ENCODE results near the gene SEMA3A. TPM values are rescaled to one million over a fixed set of nuclear protein-coding genes. Genes with fewer than 3 reads are reported as not detected.

Gene SEMA3A
- total RNA-seq, 1 donor from 2014 or later, result not detected

DNA sequence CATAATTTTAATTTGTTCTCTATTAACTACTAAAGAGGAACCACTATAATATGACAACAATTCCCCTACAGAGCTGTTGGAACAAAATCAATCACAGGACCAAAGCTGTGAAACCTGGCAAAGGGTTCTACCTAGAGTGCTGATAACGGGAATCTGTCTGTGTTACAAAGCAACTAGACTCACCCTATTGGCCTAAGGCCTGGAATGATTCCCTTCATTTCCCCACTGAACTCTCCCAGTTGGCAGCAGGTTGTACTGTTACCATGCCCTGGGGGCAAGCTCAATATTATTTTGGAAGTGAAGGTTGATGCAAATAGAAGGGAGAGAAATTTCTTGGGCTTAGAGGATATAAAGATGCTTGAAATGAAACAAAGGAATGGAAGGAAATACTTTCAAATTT lies 81.8 kb downstream of the SEMA3A start:
- Mint-ChIP-seq H3K27me3 (ENCODE audit: insufficient read depth) (peaks cover 2% of the 10 kb centered on the region), H3K4me3 (no peak overlapping the region), H3K4me1 (ENCODE audit: low read depth) (no peaks in the 10 kb centered on the region), H3K9me3 (no peaks in the 10 kb centered on the region), H3K36me3 (ENCODE audit: low read depth) (no peaks in the 10 kb centered on the region), H3K27ac (no peak overlapping the region)
- intact Hi-C loops (cut with micrococcal nuclease), result no loop called here
- DNase-seq (ENCODE audit: low spot score), result no peak

DNA sequence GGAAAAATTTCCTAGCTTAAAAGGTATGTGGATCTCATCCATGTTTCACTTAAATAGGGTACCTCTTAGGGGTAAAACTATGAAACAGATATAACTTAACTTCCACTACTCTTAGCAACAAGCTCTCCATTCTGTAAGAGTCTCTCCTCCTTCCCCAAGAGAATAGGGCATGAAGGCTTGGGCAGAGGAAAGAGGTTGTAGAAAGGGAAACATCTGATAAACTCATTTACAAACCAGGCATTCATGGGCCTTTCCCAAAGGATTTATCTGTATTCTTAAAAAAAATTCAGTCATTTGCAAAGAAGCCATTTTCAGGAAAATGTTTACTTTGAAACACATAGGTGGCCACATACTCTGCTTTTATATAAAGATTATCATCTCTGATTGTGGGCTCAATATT lies 82.7 kb downstream of the SEMA3A start:
- Mint-ChIP-seq H3K27ac (no peak overlapping the region), H3K4me3 (no peak overlapping the region), H3K27me3 (ENCODE audit: insufficient read depth) (peaks cover 2% of the 10 kb centered on the region), H3K4me1 (ENCODE audit: low read depth) (no peaks in the 10 kb centered on the region), H3K36me3 (ENCODE audit: low read depth) (no peaks in the 10 kb centered on the region), H3K9me3 (no peaks in the 10 kb centered on the region)
- intact Hi-C loops (cut with micrococcal nuclease), result no loop called here
- no peak for DNase-seq (ENCODE audit: low spot score)

DNA sequence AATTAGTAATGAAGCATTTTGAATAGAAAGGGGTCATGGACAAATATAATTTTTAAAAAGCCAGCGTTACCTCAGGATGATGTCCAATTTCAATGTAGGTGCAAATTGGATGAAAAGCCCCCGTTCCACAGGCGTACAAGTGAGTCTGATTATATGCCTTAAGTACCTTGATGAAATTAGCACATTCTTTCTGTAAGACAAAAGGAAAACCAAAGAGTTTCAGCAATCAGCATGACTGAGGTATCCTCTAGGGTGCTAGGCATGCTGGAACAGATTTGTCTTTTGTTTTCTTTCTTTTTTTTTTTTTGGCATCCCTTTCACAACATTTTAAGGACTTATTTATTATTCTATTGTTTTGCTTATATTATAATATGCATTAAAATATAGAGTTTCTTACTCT lies 84.2 kb downstream of the SEMA3A start:
- Mint-ChIP-seq H3K4me1 (ENCODE audit: low read depth) (no peaks in the 10 kb centered on the region), H3K9me3 (no peaks in the 10 kb centered on the region), H3K27ac (no peak overlapping the region), H3K36me3 (ENCODE audit: low read depth) (no peaks in the 10 kb centered on the region), H3K4me3 (no peak overlapping the region), H3K27me3 (ENCODE audit: insufficient read depth) (peaks cover 2% of the 10 kb centered on the region)
- intact Hi-C loops (cut with micrococcal nuclease), result no loop called here
- DNase-seq (ENCODE audit: low spot score), result no peak

DNA sequence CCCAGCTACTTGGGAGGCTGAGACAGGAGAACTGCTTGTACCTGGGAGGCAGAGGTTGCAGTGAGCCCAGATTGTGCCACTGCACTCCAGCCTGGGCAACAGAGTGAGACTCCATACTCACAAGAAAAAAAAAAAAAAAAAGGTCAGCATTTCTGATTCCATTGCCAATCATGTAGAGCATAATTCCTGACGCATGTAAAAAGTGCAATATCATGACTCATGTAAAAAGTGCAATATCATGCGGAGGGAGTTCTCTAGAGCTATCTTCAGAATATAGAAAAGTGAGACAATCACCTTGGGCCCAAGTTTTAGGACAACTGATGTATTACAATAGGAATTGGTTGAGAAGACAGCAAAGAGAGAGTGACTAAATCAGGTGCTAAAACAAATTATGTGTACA lies 85.8 kb downstream of the SEMA3A start:
- no peaks in the 10 kb centered on the region for H3K9me3 Mint-ChIP-seq
- H3K36me3 Mint-ChIP-seq (ENCODE audit: low read depth), result no peaks in the 10 kb centered on the region
- peaks cover 2% of the 10 kb centered on the region for H3K27me3 Mint-ChIP-seq (ENCODE audit: insufficient read depth)
- H3K4me3 Mint-ChIP-seq, result no peak overlapping the region
- H3K27ac Mint-ChIP-seq, result no peak overlapping the region
- intact Hi-C loops (cut with micrococcal nuclease), result no loop called here
- DNase-seq (ENCODE audit: low spot score), result no peak
- no peaks in the 10 kb centered on the region for H3K4me1 Mint-ChIP-seq (ENCODE audit: low read depth)

DNA sequence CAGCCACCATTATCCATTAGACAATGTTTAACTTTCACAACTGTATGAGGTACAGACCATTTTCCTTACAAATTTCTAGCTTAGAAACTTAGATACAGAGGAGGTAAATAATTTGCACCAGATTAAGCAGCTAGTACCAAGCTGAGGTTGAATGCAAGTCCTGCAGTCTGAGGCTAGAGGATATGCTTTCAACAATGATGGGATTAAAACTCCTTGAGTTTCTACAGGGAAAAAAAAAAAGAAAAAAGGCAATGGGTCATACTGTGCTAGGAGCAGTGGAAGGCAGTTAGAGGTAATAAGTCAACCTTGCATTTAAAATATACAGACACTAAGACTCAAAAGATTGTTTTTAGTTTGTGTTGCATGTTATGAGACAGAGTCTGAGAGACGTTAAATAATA lies 86.5 kb downstream of the SEMA3A start:
- no peak overlapping the region for H3K4me3 Mint-ChIP-seq
- no peaks in the 10 kb centered on the region for H3K9me3 Mint-ChIP-seq
- no peaks in the 10 kb centered on the region for H3K4me1 Mint-ChIP-seq (ENCODE audit: low read depth)
- intact Hi-C loops (cut with micrococcal nuclease), result no loop called here
- H3K36me3 Mint-ChIP-seq (ENCODE audit: low read depth), result no peaks in the 10 kb centered on the region
- DNase-seq (ENCODE audit: low spot score), result no peak
- no peak overlapping the region for H3K27ac Mint-ChIP-seq
- H3K27me3 Mint-ChIP-seq (ENCODE audit: insufficient read depth), result peaks cover 2% of the 10 kb centered on the region

DNA sequence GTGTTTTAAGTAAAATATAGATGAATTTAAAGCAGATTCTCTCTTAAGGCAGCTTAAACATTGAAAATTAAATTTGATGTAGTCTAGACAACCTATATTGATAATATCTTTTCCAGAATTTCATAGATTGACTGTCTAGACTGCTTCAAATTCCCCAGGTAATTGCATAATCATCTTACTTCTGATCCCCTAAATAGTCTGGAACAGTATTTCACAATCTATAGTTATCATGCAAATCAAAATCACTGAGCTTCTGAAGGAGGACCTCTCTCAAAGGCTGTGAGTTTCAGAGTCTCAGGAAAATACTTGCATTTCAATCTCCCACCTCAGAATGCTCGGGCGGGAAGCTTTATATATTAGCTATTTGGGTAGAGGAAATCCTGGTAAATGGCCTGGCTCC lies 87.3 kb downstream of the SEMA3A start:
- Mint-ChIP-seq H3K36me3 (ENCODE audit: low read depth) (no peaks in the 10 kb centered on the region), H3K4me1 (ENCODE audit: low read depth) (no peaks in the 10 kb centered on the region), H3K27me3 (ENCODE audit: insufficient read depth) (peaks cover 2% of the 10 kb centered on the region), H3K4me3 (no peak overlapping the region), H3K27ac (no peak overlapping the region), H3K9me3 (no peaks in the 10 kb centered on the region)
- intact Hi-C loops (cut with micrococcal nuclease), result no loop called here
- no peak for DNase-seq (ENCODE audit: low spot score)

DNA sequence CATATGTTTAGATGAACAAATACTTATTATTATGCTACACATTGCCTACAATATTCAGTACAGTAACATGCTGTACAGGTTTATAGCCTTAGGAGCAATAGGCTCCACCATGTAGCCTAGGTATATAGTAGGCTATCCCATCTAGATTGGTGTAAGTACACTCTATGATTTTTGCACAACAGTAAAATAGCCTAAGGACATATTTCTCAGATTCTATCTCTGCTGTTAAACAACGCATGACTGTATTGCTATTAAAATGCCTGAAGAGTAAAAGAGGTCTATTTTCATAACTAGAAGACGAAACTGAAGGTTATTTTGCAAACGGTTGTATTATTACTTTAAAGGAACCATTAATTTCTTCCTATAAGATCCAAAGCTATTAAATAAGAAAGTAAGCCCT lies 88.3 kb downstream of the SEMA3A start:
- DNase-seq (ENCODE audit: low spot score), result no peak
- no peaks in the 10 kb centered on the region for H3K4me1 Mint-ChIP-seq (ENCODE audit: low read depth)
- intact Hi-C loops (cut with micrococcal nuclease), result no loop called here
- peaks cover 2% of the 10 kb centered on the region for H3K27me3 Mint-ChIP-seq (ENCODE audit: insufficient read depth)
- no peaks in the 10 kb centered on the region for H3K36me3 Mint-ChIP-seq (ENCODE audit: low read depth)
- no peak overlapping the region for H3K4me3 Mint-ChIP-seq
- H3K9me3 Mint-ChIP-seq, result no peaks in the 10 kb centered on the region
- no peak overlapping the region for H3K27ac Mint-ChIP-seq

DNA sequence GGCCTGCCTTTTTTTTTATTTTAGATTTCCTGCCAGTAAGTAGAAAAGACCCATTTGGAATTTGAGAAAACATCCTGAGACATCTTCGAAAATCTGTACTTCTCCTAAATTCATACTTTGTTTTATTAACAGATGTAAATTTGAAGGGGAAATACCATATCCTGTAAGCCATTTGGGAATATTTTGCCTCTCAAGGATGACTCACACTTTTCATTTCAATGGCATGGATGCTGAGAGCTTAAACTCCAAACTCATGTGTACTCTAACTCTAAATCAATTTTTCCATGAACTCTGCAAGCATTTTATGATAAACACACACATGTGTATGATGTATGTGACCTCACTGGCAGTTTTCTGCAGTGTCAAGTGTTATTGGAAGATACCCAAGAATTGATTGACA lies 89.0 kb downstream of the SEMA3A start:
- intact Hi-C loops (cut with micrococcal nuclease), result no loop called here
- peaks cover 2% of the 10 kb centered on the region for H3K27me3 Mint-ChIP-seq (ENCODE audit: insufficient read depth)

DNA sequence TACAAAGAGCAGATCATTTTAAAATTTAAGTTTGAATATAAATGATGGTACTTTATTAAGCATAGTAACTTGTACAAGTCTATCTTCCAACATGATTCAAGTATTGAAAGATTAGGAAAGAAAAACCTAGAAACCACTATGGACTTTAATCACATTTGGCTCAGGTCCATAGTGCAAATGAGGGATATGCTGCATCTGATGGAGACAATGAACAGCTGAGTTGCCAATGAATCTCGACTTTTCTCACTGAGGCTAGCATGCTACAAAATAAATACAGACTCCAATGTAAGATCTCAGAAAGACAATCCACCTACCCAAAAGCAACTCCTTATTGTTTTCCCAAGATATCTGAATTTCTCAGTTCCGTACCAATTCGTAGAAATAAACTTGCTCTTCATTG lies 89.8 kb downstream of the SEMA3A start:
- DNase-seq (ENCODE audit: low spot score), result no peak
- intact Hi-C loops (cut with micrococcal nuclease), result no loop called here
- H3K27ac Mint-ChIP-seq, result no peak overlapping the region
- no peaks in the 10 kb centered on the region for H3K4me1 Mint-ChIP-seq (ENCODE audit: low read depth)
- H3K4me3 Mint-ChIP-seq, result no peak overlapping the region
- H3K9me3 Mint-ChIP-seq, result no peaks in the 10 kb centered on the region
- H3K36me3 Mint-ChIP-seq (ENCODE audit: low read depth), result no peaks in the 10 kb centered on the region
- peaks cover 1% of the 10 kb centered on the region for H3K27me3 Mint-ChIP-seq (ENCODE audit: insufficient read depth)

More for the DNA sequence above, 89.0 kb downstream of the SEMA3A start:
- Mint-ChIP-seq H3K9me3 (no peaks in the 10 kb centered on the region), H3K4me1 (ENCODE audit: low read depth) (no peaks in the 10 kb centered on the region), H3K36me3 (ENCODE audit: low read depth) (no peaks in the 10 kb centered on the region), H3K4me3 (no peak overlapping the region), H3K27ac (no peak overlapping the region)
- DNase-seq (ENCODE audit: low spot score), result no peak

DNA sequence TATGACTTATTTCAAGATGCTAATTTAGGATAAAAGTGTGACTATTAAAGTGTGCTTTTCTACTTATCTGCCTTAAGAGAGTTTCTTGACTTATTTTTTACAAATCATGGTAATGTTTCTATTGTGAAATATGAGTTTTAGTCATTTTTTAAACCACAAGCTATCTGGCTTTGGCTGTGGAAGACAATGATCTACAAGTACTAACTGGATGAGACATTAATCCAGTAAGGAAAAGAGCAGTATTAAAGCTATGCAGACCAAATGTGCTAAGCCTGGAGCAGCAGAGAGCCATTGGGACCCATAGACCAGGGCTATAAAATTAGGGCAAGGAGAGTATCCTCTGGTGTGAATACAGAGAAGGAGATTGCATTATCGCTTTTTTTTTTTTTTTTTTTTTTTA lies 92.4 kb downstream of the SEMA3A start:
- Mint-ChIP-seq H3K4me3 (no peak overlapping the region), H3K27me3 (ENCODE audit: insufficient read depth) (no peaks in the 10 kb centered on the region), H3K27ac (no peak overlapping the region), H3K9me3 (no peaks in the 10 kb centered on the region), H3K4me1 (ENCODE audit: low read depth) (no peaks in the 10 kb centered on the region), H3K36me3 (ENCODE audit: low read depth) (no peaks in the 10 kb centered on the region)
- intact Hi-C loops (cut with micrococcal nuclease), result no loop called here
- no peak for DNase-seq (ENCODE audit: low spot score)

DNA sequence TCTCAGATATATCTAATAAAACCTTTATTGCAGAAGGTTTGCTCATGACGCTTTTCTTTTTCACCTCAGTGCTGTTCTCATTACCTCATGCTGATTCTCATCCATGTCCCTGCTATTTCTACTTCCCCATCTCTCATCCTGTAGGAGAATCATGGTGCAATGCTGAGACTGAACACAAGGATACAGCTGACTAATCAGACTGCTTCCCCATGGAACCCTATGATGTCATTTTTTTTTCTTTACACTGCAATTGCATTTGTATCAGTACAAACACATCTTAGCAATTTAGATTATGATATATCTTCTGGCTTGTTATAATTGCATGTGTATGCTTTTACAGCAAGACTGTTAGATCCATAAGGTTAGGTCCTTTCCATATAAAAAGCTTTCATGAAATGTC lies 93.7 kb downstream of the SEMA3A start:
- no peaks in the 10 kb centered on the region for H3K9me3 Mint-ChIP-seq
- DNase-seq (ENCODE audit: low spot score), result no peak
- no peak overlapping the region for H3K4me3 Mint-ChIP-seq
- H3K27me3 Mint-ChIP-seq (ENCODE audit: insufficient read depth), result no peaks in the 10 kb centered on the region
- H3K27ac Mint-ChIP-seq, result no peak overlapping the region
- intact Hi-C loops (cut with micrococcal nuclease), result no loop called here
- no peaks in the 10 kb centered on the region for H3K4me1 Mint-ChIP-seq (ENCODE audit: low read depth)
- H3K36me3 Mint-ChIP-seq (ENCODE audit: low read depth), result no peaks in the 10 kb centered on the region

DNA sequence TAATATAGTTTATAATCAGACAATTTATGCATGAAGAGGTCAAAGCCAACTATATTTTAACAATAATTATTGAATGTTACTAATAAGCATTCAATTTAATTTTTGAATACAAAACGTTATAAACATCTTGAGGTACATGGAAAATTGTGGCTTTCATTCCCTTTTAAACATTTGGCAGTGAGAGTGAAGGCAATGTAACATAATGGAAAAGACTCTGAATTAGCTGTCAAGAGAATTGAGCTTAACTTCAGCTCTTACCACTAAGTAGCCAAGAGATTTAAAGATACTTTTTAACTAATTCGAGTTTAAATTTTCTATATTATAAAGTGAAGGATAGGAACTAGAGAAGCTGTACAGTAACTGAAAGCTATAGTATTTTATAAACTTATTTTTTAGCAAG lies 98.6 kb downstream of the SEMA3A start:
- intact Hi-C loops (cut with micrococcal nuclease), result no loop called here
- Mint-ChIP-seq H3K4me1 (ENCODE audit: low read depth) (peaks cover 20% of the 10 kb centered on the region), H3K36me3 (ENCODE audit: low read depth) (no peaks in the 10 kb centered on the region), H3K9me3 (peaks cover 5% of the 10 kb centered on the region), H3K27ac (no peak overlapping the region), H3K27me3 (ENCODE audit: insufficient read depth) (no peaks in the 10 kb centered on the region), H3K4me3 (no peak overlapping the region)
- DNase-seq (ENCODE audit: low spot score), result no peak

DNA sequence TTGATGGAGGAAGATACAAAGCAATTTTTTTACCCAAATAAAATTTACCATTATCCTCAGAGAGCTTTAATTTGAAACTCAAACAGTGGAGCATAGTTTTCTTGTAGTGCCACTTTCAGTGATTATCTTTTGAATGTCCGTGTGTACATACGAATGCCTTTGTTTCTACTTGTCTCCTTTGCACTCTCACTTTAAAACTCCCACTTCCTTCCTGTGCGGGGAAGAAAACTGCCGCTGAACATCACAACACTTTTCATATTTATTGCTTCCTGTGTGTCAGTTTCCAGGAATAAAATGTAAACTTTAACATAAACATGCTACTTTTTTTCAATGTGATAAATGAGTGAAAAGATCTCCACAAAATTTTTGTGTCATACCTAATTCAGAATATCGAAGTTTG lies 102.4 kb downstream of the SEMA3A start:
- DNase-seq (ENCODE audit: low spot score), result peak; percentile 29
- Mint-ChIP-seq H3K4me3 (peak overlapping the region; percentile 58), H3K27ac (peak overlapping the region; percentile 21), H3K4me1 (ENCODE audit: low read depth) (peaks cover 20% of the 10 kb centered on the region), H3K9me3 (peaks cover 5% of the 10 kb centered on the region), H3K36me3 (ENCODE audit: low read depth) (no peaks in the 10 kb centered on the region), H3K27me3 (ENCODE audit: insufficient read depth) (peaks cover 7% of the 10 kb centered on the region)
- intact Hi-C loops (cut with micrococcal nuclease), result no loop called here

DNA sequence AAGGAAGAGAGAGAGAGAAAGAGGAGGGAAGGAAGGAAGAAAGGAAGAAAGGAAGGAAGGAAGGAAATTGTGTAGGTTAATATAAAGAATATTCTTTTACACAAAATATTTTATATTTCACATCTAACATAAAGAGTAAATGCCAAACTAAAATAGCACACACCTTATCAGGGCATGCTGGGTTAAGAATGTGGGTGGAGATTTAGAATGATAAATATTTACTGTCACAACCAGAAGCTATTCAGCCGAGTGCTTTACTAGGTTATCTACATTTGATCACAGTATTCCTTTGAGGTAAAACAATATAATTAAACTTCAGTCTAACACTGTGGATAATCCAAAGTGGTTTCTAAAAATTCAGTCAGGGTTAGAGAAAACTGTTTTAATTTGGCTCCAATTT lies 103.3 kb downstream of the SEMA3A start:
- peaks cover 20% of the 10 kb centered on the region for H3K4me1 Mint-ChIP-seq (ENCODE audit: low read depth)
- no peaks in the 10 kb centered on the region for H3K36me3 Mint-ChIP-seq (ENCODE audit: low read depth)
- DNase-seq (ENCODE audit: low spot score), result no peak
- no peak overlapping the region for H3K4me3 Mint-ChIP-seq
- peaks cover 7% of the 10 kb centered on the region for H3K27me3 Mint-ChIP-seq (ENCODE audit: insufficient read depth)
- intact Hi-C loops (cut with micrococcal nuclease), result no loop called here
- no peak overlapping the region for H3K27ac Mint-ChIP-seq
- peaks cover 5% of the 10 kb centered on the region for H3K9me3 Mint-ChIP-seq

Measured in activated T-helper 1 cell treated with anti-CD3 and anti-CD28 coated beads, Interleukin-12 subunit alpha, Interleukin-12 subunit beta, Interleukin-2, Interleukin-4 antibody, amounts not matched to agents 30 ng/mL and 10 ng/mL and 1 ng/mL, durations not matched to agents 14 hours and 24 hours and 36 hours (primary cell).